Ramos (cell line): ENCODE results near the gene SRPK2.

ENCODE experiments used
- in situ Hi-C: fragments of 300-500 bp; cut with MboI; formaldehyde crosslinking; loops from one replicate; pipeline ENCODE4 v1.14.3; 2022; ENCODE audit warnings: low sequenced_read_pairs; ENCODE audit not compliant: unreplicated experiment

Gene SRPK2

DNA sequence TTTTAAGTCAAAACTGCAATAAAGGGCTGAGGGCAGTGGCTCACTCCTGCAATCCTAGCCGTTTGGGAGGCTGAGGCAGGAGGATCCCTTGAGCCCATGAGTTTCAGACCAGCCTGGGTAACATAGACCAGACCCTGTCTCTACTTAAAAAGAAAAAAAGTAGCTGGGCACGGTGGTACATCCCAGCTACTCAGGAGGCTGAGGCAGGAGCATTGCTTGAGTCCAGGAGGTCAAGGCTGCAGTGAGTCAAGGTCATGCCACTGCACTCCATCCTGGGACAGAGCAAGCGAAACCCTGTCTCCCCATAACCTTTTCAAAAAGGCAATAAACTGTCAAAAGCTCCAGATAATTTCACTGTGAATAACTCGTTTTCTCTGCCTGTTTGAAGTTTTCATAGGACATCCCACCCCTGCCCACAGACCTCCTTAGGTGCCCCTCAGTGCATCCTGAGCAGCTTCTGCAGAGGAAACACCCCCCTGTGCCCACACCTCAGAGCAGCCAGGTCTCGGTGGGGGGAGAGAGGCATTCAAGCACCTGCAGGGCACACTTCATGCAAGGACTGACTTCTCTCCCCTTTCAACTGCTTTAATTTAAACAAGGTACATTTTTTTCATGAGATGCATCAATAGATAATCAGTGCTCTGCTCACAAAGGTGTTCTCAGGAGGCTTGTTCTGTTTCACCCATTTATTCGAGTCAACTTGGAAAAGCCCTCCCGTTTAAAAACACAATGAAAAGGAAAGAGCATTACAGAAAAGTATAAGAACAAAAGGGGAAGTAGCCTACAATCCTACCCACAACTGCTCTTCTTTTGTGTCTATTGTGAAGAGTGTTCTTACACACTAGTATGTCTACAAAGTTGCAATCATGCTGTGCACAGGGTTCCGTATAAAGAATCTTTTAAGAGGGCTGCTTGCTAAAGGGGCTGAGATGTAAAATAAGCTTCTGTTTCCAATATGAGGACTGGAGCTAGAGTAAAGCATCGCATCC, 269.8 kb downstream of the SRPK2 start:
- in situ Hi-C loops = no loop called here

DNA sequence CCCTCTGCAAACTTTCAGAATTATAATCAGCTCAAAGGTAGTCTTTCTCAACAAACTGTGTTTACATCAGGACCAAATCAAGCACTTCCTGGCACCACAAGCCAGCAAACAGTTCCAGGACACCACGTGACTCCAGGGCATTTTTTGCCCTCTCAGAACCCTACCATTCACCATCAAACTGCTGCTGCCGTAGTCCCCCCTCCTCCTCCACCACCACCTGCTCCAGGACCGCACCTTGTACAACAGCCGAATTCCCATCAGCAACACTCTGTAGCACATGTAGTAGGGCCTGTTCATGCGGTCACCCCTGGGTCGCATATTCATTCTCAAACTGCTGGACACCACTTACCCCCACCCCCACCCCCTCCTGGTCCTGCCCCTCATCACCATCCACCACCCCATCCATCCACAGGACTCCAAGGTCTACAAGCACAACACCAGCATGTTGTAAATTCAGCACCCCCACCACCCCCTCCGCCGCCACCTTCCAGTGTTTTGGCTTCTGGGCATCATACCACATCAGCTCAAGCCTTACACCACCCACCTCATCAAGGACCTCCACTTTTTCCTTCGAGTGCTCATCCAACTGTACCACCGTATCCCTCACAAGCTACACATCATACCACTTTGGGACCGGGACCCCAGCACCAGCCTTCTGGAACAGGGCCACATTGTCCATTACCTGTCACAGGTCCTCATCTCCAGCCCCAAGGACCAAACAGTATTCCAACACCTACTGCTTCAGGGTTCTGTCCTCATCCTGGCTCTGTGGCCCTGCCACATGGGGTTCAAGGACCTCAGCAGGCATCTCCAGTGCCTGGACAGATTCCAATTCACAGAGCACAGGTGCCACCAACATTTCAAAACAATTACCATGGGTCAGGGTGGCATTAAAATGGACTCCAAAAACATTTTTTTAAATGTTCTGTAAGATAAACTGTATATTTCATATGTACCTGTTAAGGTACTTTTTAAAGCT, 276.0 kb downstream of the SRPK2 start:
- in situ Hi-C loops = no loop called here

DNA sequence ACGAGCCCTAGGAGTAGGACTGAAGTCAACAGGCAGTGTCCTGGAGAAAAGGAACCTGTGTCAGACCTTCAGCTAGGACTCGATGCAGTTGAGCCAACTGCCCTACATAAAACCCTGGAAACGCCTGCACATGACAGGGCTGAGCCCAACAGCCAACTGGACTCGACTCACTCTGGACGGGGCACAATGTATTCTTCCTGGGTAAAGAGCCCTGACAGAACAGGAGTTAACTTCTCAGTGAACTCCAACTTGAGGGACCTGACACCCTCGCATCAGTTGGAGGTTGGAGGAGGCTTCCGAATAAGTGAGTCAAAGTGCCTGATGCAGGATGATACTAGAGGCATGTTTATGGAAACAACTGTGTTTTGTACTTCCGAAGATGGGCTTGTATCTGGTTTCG, 281.3 kb downstream of the SRPK2 start:
- in situ Hi-C loops = no loop called here

- in situ Hi-C loops = no loop called here
These were observed 282.2 kb downstream of the SRPK2 start for GRCh38 chr7:105106473-105106872.

- in situ Hi-C loops = no loop called here
These were observed 283.1 kb downstream of the SRPK2 start for GRCh38 chr7:105105579-105105978.

DNA sequence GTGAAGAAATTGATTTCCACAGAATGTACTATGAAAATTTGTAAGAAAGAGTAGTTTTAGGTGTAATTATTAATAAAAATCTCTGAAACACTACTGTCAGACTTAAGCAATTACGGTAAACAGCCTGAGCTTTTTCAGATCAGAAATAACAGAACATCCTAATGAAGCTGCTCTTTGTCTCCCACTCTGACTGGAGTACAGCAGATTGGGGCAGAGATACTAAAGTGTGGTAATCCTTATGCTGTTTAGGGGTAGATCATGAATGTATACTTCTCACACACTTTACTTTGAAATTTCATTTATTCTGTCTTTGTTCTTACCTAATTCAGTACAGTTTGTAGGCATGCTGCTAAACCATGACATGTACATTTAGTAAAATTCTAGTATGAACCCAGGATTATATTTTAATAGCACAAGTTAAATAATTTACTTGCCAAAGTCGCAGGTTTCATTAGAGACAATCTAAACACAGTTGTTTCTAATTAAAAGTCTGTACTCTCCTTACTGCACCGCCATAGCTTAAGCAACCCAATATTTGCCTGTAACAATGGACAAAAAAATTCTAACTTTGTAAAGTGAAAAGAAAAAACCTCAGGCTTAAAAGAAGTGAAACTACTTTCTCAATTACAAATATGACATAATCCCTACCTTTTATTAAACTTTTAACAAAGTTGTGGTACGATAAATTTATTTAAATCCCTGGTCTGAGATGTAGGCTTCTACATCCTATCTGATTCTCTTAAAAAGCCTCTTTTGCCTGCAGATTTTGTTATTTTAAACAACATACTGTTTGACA, 286.0 kb downstream of the SRPK2 start:
- in situ Hi-C loops = no loop called here

DNA sequence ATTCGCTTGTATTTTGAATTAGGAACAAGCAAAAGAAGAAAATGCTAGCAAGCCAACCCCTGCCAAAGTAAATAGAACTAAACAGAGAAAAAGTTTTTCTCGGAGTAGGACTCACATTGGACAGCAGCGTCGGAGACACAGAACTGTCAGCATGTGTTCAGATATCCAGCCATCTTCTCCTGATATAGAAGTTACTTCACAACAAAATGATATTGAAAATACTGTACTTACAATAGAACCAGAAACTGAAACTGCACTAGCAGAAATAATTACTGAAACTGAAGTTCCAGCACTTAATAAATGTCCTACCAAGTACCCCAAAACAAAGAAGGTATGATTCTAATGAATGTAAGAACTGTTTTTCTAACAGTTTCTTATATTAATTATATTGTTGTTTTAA, 286.9 kb downstream of the SRPK2 start:
- in situ Hi-C loops = no loop called here

- in situ Hi-C loops = no loop called here
These were observed 289.7 kb downstream of the SRPK2 start for GRCh38 chr7:105098863-105099515.

DNA sequence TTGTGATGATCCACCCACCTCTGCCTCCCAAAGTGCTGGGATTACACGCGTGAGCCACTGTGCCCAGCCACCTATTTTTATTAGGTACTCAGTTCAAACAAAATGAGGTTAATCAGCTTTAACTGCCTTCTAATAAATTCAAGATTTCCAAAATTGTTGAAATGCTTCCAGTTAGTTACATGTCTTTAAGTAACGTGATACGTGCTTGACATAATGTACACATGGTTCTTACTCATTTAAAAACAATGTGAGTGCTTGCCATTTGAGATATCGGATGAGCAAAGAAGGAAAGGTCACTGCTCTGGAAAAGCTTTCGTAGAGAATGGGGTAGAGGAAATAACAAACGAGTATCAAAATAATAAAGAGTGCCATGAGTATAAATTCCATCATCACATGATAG, 291.1 kb downstream of the SRPK2 start:
- in situ Hi-C loops = no loop called here

DNA sequence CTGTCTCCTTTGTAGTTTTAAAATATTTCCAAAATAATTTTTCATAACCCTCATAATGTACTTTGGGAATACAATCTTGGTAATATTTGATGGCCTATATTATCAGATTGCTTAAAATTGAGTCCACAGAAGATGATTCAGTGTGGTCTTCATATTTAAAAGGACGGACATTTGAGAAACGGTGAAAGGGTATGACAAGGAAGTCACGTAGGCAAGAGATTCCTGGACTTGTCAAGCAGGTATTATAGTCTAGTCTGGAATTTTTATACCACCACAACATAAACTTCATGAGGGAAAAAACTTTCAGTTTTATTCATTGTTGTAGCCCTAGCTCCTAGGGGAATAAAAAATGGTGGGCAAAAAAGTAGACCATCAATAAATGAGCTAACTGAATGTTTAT, 292.4 kb downstream of the SRPK2 start:
- in situ Hi-C loops = no loop called here

- in situ Hi-C loops = no loop called here
These were observed 293.8 kb downstream of the SRPK2 start for GRCh38 chr7:105094966-105095365.

DNA sequence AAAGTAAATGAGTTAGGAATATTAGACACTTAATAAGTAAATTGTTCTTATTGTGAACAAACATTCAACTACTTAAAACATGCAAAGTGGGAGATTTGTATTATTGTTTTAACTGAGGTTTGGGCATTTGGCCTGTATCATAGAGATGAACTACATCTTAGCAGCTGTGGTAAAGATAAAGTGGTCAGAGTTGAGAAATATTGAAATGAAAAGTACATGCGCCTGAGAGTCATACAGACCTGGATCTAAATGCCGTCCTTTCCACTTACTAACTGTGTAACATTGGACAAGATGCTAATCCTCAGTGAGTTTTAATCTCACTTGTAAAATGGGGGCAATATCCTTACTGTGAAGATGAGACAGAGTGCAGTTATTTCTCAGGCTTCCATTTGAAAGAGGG, 300.3 kb downstream of the SRPK2 start:
- in situ Hi-C loops = no loop called here

DNA sequence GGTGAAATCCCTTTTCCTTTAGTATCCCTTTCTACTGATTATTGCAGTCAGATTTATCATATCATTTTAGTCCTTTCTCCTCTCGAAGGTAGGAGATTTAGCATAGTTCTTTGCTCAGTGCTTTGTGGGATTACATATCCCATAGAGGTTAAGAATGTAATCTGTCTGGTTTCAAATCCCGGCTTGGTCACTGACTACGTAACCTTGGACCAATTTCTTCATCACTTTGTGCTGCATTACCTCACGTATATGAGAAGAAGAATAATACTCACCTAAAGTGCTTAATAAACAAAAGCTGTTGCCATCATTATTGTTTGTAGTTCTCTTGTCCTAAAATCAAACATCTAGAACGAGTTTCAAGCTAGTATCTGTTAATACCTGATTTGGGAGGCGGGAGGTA, 300.7 kb downstream of the SRPK2 start:
- in situ Hi-C loops = no loop called here

DNA sequence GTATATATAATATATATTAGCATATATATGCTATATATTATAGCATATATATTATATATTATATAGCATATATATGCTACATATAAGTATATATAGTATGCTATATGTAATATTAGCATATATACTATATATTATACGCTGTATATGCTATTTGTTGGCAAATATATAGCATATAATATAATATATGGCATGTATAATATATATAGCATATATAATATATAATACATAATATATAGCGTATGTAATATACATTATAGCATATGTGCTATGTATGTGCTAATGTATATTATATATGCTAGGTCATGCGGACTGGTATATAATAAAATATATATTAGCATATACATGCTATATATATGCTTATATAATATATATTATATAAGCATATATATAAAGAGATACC, 301.9 kb downstream of the SRPK2 start:
- in situ Hi-C loops = no loop called here

DNA sequence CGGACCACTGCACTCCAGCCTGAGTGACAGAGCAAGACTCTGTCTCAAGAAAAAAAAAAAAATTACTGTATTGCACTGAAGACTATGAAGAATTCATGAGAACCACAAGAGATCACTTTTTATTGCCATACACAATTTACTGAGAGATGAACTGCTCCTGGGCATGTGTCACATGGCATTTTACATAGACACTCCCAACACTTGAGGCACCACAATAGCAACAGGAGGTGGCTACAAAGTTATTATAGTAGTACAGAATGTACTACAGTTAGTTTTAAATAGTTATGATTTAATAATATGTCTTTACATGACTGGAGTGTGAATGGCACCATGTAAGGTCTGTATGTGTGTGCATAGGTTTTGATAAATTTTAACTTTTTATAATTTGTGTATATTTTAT, 304.1 kb downstream of the SRPK2 start:
- in situ Hi-C loops = no loop called here

- in situ Hi-C loops = no loop called here
These were observed 309.4 kb downstream of the SRPK2 start for GRCh38 chr7:105079348-105079747.

GRCh38 chr7:105073143-105073542, 315.6 kb downstream of the SRPK2 start:
- in situ Hi-C loops = no loop called here

- in situ Hi-C loops = no loop called here
These were observed 319.8 kb downstream of the SRPK2 start for GRCh38 chr7:105068886-105069285.

DNA sequence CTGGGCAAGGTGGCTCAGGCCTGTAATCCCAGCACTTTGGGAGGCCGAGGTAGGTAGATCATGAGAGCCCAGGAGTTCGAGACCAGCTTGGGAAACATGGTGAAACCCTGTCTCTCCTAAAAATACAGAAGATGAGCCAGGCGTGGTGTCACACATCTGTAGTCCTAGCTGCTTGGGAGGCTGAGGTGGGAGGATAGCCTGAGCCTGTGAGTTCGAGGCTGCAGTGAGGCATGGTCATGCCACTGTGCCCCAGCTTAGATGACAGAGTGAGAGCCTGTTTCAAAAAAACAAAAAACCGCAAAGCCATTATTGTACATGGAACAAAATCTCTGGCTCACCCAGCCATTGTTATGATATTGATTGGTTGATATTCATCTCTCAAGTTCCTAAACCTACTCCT, 321.0 kb downstream of the SRPK2 start:
- in situ Hi-C loops = no loop called here
